ENCODE data around the gene VPS33B. TPM values are rescaled to one million over a fixed set of nuclear protein-coding genes. Genes with fewer than 3 reads are reported as not detected.

VPS33B gene
- total and polyA plus RNA-seq, 2 experiments from 2014 or later: 5.2 to 17.2 TPM

- Histone ChIP-seq H3K36me3 (no peaks in the 10 kb centered on the region), H3K4me1 (ENCODE audit: low read depth) (no peaks in the 10 kb centered on the region), H3K4me3 (no peak overlapping the region), H3K9me3 (ENCODE audit: low read depth) (no peaks in the 10 kb centered on the region), H3K27me3 (no peaks in the 10 kb centered on the region), H3K27ac (no peak overlapping the region)
- TF ChIP-seq CTCF (IDR thresholded peaks at IDR 0.05; ENCODE audit: low read depth, low read length): no peak
- DNase-seq (ENCODE audit: low read depth in 1 of 2, low spot score in 1 of 2): no peak
These were observed 22.7 kb upstream of the VPS33B start for GRCh38 chr15:91045065-91045464.

- no peak for DNase-seq (ENCODE audit: low read depth in 1 of 2, low spot score in 1 of 2)
- no peak for TF ChIP-seq CTCF (IDR thresholded peaks at IDR 0.05; ENCODE audit: low read depth, low read length)
- no peaks in the 10 kb centered on the region for H3K9me3 ChIP-seq (ENCODE audit: low read depth)
- H3K36me3 ChIP-seq: no peaks in the 10 kb centered on the region
- H3K4me3 ChIP-seq: no peak overlapping the region
- no peak overlapping the region for H3K27ac ChIP-seq
- H3K4me1 ChIP-seq (ENCODE audit: low read depth): no peaks in the 10 kb centered on the region
- no peaks in the 10 kb centered on the region for H3K27me3 ChIP-seq
These were observed 20.9 kb upstream of the VPS33B start for GRCh38 chr15:91043202-91043874.

GRCh38 chr15:91040856-91041255 is 18.5 kb upstream of the VPS33B start:
- H3K9me3 ChIP-seq (ENCODE audit: low read depth): no peaks in the 10 kb centered on the region
- no peaks in the 10 kb centered on the region for H3K36me3 ChIP-seq
- H3K4me3 ChIP-seq: no peak overlapping the region
- no peaks in the 10 kb centered on the region for H3K4me1 ChIP-seq (ENCODE audit: low read depth)
- H3K27me3 ChIP-seq: peaks cover 5% of the 10 kb centered on the region
- no peak overlapping the region for H3K27ac ChIP-seq
- DNase-seq (ENCODE audit: low read depth in 1 of 2, low spot score in 1 of 2): no peak
- TF ChIP-seq CTCF (IDR thresholded peaks at IDR 0.05; ENCODE audit: low read depth, low read length): no peak

- H3K9me3 ChIP-seq (ENCODE audit: low read depth): no peaks in the 10 kb centered on the region
- no peak for DNase-seq (ENCODE audit: low read depth in 1 of 2, low spot score in 1 of 2)
- no peaks in the 10 kb centered on the region for H3K4me1 ChIP-seq (ENCODE audit: low read depth)
- no peak for TF ChIP-seq CTCF (IDR thresholded peaks at IDR 0.05; ENCODE audit: low read depth, low read length)
- no peak overlapping the region for H3K4me3 ChIP-seq
- H3K36me3 ChIP-seq: no peaks in the 10 kb centered on the region
- peaks cover 11% of the 10 kb centered on the region for H3K27me3 ChIP-seq
- H3K27ac ChIP-seq: no peak overlapping the region
These were observed 17.6 kb upstream of the VPS33B start for GRCh38 chr15:91039996-91040395.

GRCh38 chr15:91032919-91033803 is 10.8 kb upstream of the VPS33B start:
- H3K9me3 ChIP-seq (ENCODE audit: low read depth): no peaks in the 10 kb centered on the region
- no peak overlapping the region for H3K4me3 ChIP-seq
- no peaks in the 10 kb centered on the region for H3K36me3 ChIP-seq
- no peaks in the 10 kb centered on the region for H3K4me1 ChIP-seq (ENCODE audit: low read depth)
- peaks cover 25% of the 10 kb centered on the region for H3K27me3 ChIP-seq
- peak; percentile 21 to 71 for DNase-seq (ENCODE audit: low read depth in 1 of 2, low spot score in 1 of 2)
- H3K27ac ChIP-seq: no peak overlapping the region
- TF ChIP-seq CTCF (IDR thresholded peaks at IDR 0.05; ENCODE audit: low read depth, low read length): peak; percentile 66
